Breast epithelium (tissue), 4 donors: ENCODE data around the gene MMD2. TPM values are rescaled to one million over a fixed set of nuclear protein-coding genes. Genes with fewer than 3 reads are reported as not detected.

ENCODE experiments used
- DNase-seq, 2 donors: peaks; one replicate each; pipeline ENCODE4 v3.0.0-alpha.2; 2019; ENCODE audit warnings: low spot score in 2 of 2
- H3K27ac ChIP-seq, 2 donors: fragments of 200-600 bp; sonication (generic) in 1 of 2; one replicate each; pipeline ENCODE4 v1.5.1; 2016 to 2019; ENCODE audit warnings: mild to moderate bottlenecking in 1 of 2
- H3K27me3 ChIP-seq, 2 donors: fragments of 200-600 bp; sonication (generic) in 1 of 2; one replicate each; pipeline versions ENCODE4 v1.5.1 to v1.6.0; 2017 to 2019; ENCODE audit warnings: control low read depth in 1 of 2, mild to moderate bottlenecking in 1 of 2
- H3K36me3 ChIP-seq: fragments of 200-600 bp; one replicate; pipeline ENCODE4 v1.5.1; 2019
- H3K4me1 ChIP-seq, 2 donors: fragments of 200-600 bp; sonication (generic); one replicate each; pipeline ENCODE4 v1.5.1; 2016 to 2019; ENCODE audit warnings: control low read depth in 1 of 2
- H3K4me3 ChIP-seq, 3 donors: fragments of 200-600 bp; sonication (generic); 1 replicate in 2 of 3; 2 replicates in 1 of 3; pipeline ENCODE4 v1.5.1; 2016 to 2019; ENCODE audit warnings: mild to moderate bottlenecking in 3 of 3, moderate library complexity in 2 of 3
- H3K9me3 ChIP-seq, 2 donors: fragments of 200-600 bp; sonication (generic) in 1 of 2; one replicate each; pipeline ENCODE4 v1.5.1; 2016 to 2019; ENCODE audit warnings: control low read depth in 1 of 2
- CTCF ChIP-seq, 3 donors: fragments of 450-650 bp; IDR thresholded peaks; one replicate each; pipeline ENCODE4 v1.5.1; 2016 to 2017; ENCODE audit warnings: antibody characterized with exemption in 3 of 3, mild to moderate bottlenecking in 3 of 3, moderate library complexity in 3 of 3
- POLR2A ChIP-seq: fragments of 450-650 bp; IDR thresholded peaks from one replicate; pipeline ENCODE4 v1.6.1; 2016; ENCODE audit warnings: antibody characterized with exemption, mild to moderate bottlenecking, moderate library complexity
- POLR2AphosphoS5 ChIP-seq, 3 donors: sonication (generic); formaldehyde crosslinking; IDR thresholded peaks; one replicate each; pipeline ENCODE4 v1.6.1; 2017; ENCODE audit warnings: antibody characterized with exemption in 3 of 3
- intact Hi-C: fragments of 100-400 bp; cut with DNase I; formaldehyde crosslinking; loops from one replicate; pipeline ENCODE4 v1.15.1; 2023; ENCODE audit warnings: low total_unique reads
- total RNA-seq, 3 donors: library from RNA; depleted of rRNA; stranded (reverse); fragments of >200 nt; gene quantifications; one replicate each; pipeline ENCODE4 v1.1.0, GENCODE V29; 2016

MMD2 gene
- not detected for total RNA-seq

DNA sequence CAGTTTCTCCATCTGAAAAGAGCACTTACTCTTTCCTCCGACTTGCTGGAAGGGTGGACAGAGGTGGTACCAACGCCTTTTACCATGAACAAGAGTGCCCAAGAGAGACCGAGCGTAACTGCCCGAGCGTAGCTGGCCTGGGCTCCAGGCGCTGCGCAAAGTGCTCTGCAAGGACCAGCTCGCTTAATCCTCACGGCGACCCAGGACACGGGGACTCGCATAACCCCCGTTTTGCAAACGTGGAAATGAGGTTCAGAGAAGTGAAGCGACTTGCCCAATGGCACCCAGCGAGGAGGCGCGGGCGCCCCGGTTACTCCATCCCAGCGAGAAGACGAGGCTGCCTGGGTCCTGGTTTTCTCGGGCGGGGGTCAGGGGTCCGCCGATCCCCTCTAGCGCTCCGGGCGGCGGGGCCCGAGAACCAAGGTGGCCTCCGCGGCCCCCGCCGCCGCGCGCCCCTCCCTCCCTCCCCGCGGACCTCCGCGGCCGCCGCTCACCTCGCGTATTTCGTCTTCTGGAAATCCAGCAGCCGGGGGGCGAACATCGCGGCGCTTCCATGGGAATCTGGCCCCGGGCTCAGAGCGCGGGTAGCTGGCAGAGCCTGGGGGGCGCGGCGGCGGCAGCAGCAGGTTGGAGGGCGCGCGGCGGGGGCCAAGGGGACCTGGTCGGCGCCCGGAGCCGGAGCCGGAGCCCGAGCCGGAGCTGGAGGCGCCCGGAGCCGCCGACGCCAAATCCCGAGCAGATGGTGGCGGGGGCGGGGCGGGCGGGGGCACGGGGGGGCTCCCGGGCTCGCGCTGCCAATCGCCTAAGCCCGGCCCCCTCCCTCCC is at the start of gene MMD2:
MMD2 (minus strand) TSS at position 711 of the 825 bp plus-strand sequence; CDS start at position 541, 170 bp downstream.
- H3K27ac ChIP-seq = no peak within 1 kb of the TSS
- no peaks in the 10 kb centered on the region for H3K36me3 ChIP-seq
- DNase-seq = no peak
- H3K4me3 ChIP-seq = peak within 1 kb of the TSS; percentile 28 to 72 (median 47)
- intact Hi-C loops = no loop called here
- TF ChIP-seq CTCF (IDR thresholded peaks at IDR 0.05) (no peak), POLR2A (no peak), POLR2AphosphoS5 (IDR thresholded peaks at IDR 0.05) (no peak)
- peaks cover 6 to 7% of the 10 kb centered on the region in 2 donors for H3K4me1 ChIP-seq
- no peaks in the 10 kb centered on the region for H3K9me3 ChIP-seq
- peaks cover 8 to 44% of the 10 kb centered on the region in 2 donors for H3K27me3 ChIP-seq

- H3K27me3 ChIP-seq = no peaks in the 10 kb centered on the region
- H3K4me3 ChIP-seq = no peak overlapping the region
- no peak overlapping the region for H3K27ac ChIP-seq
- DNase-seq = no peak
- H3K4me1 ChIP-seq = no peaks in the 10 kb centered on the region
- H3K36me3 ChIP-seq = no peaks in the 10 kb centered on the region
- no peaks in the 10 kb centered on the region for H3K9me3 ChIP-seq
- intact Hi-C loops = no loop called here
- TF ChIP-seq POLR2A = no peak
- TF ChIP-seq CTCF (IDR thresholded peaks at IDR 0.05) = no peak
- TF ChIP-seq POLR2AphosphoS5 (IDR thresholded peaks at IDR 0.05) = no peak
Observed at GRCh38 chr7:5005066-5005465, 46.1 kb upstream of the MMD2 start.

- H3K36me3 ChIP-seq = no peaks in the 10 kb centered on the region
- intact Hi-C loops = no loop called here
Observed at GRCh38 chr7:5001911-5002310, 42.9 kb upstream of the MMD2 start.

GRCh38 chr7:5001003-5001402 is 42.0 kb upstream of the MMD2 start:
- Histone ChIP-seq H3K9me3 (no peaks in the 10 kb centered on the region), H3K27me3 (no peaks in the 10 kb centered on the region), H3K36me3 (no peaks in the 10 kb centered on the region), H3K4me3 (no peak overlapping the region), H3K4me1 (no peaks in the 10 kb centered on the region), H3K27ac (no peak overlapping the region)
- TF ChIP-seq POLR2AphosphoS5 (IDR thresholded peaks at IDR 0.05) = no peak
- no peak for TF ChIP-seq POLR2A
- no peak for TF ChIP-seq CTCF (IDR thresholded peaks at IDR 0.05)
- intact Hi-C loops = no loop called here
- no peak for DNase-seq

More at GRCh38 chr7:5001911-5002310, 42.9 kb upstream of the MMD2 start:
- no peaks in the 10 kb centered on the region for H3K9me3 ChIP-seq
- H3K27ac ChIP-seq = no peak overlapping the region
- no peaks in the 10 kb centered on the region for H3K4me1 ChIP-seq
- TF ChIP-seq POLR2A (no peak), CTCF (IDR thresholded peaks at IDR 0.05) (no peak), POLR2AphosphoS5 (IDR thresholded peaks at IDR 0.05) (no peak)
- H3K4me3 ChIP-seq = no peak overlapping the region
- H3K27me3 ChIP-seq = no peaks in the 10 kb centered on the region
- no peak for DNase-seq

DNA sequence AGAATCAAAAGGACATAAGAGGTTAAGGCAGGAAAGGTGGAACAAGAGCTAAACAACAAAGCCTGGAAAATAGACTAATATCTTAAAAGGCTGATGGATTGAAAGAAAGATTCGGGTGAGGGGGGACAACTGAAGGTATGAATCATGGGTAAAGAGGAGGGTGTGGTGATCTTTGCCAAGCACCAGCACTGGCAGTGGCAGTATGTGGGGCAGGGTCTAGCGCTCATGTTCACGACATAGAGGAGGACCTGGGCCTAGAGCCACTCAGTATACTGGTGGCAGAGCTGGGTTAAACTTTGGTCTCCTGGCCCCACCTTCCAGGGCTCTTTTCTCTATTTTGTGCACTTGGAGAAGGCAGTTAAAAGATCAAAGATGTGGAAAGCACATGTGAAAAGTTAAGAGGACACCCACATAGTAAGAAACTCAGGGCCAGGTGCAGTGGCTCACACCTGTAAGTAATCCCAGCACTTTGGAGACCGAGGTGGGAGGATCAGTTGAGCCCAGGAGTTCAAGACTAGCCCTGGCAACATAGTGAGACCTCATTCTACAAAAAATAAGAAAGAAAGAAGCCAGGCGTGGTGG is 40.5 kb upstream of the MMD2 start:
- H3K9me3 ChIP-seq = no peaks in the 10 kb centered on the region
- DNase-seq = no peak
- no peaks in the 10 kb centered on the region for H3K27me3 ChIP-seq
- TF ChIP-seq POLR2A (no peak), POLR2AphosphoS5 (IDR thresholded peaks at IDR 0.05) (no peak), CTCF (IDR thresholded peaks at IDR 0.05) (no peak)
- H3K36me3 ChIP-seq = no peaks in the 10 kb centered on the region
- no peak overlapping the region for H3K27ac ChIP-seq
- H3K4me1 ChIP-seq = no peaks in the 10 kb centered on the region
- no peak overlapping the region for H3K4me3 ChIP-seq
- intact Hi-C loops = no loop called here
